H1 (cell line): ENCODE data around the gene EVA1C. TPM values are rescaled to one million over a fixed set of nuclear protein-coding genes. Genes with fewer than 3 reads are reported as not detected.

Experiments
- CTCF ChIA-PET: fragments of 300-600 bp; sonication (Branson Sonifier 250); formaldehyde crosslinking; loops from one replicate; lab custom pipeline; 2021; ENCODE audit not compliant: partially characterized antibody; lab: Charles Lee
- POLR2A ChIA-PET: fragments of 300-600 bp; sonication (Branson Sonifier 250); formaldehyde crosslinking; loops from one replicate; lab custom pipeline; 2021; ENCODE audit warnings: inconsistent platforms; ENCODE audit not compliant: partially characterized antibody; lab: Charles Lee
- DNase-seq, 2 experiments: peaks; one replicate each; pipeline versions ENCODE4 v3.0.0 to v3.0.0-alpha.2; 2010 to 2022; ENCODE audit warnings: low spot score in 2 of 2, low read depth in 1 of 2, mixed read lengths in 1 of 2
- FAIRE-seq: peaks from 2 replicates; lab custom pipeline; 2011; peaks lifted over from hg19 to GRCh38; lab: Jason Lieb, UNC
- H2AFZ ChIP-seq: 2 replicates; pipeline ENCODE4 v1.8.1; 2012; ENCODE audit warnings: low read length, inconsistent platforms
- H2AK5ac ChIP-seq: 2 replicates; pipeline ENCODE4 v1.6.1; 2013; ENCODE audit warnings: low read depth, low read length
- H2BK120ac ChIP-seq: replicated peaks from 2 replicates; pipeline ENCODE3; 2013; ENCODE audit warnings: low read depth, low read length, inconsistent platforms
- H2BK12ac ChIP-seq: 2 replicates; pipeline ENCODE4 v1.6.1; 2013; ENCODE audit warnings: low read depth, low read length
- H2BK15ac ChIP-seq: 2 replicates; pipeline ENCODE4 v1.6.1; 2013; ENCODE audit warnings: low read length
- H2BK20ac ChIP-seq: 2 replicates; pipeline ENCODE4 v1.6.1; 2013; ENCODE audit warnings: low read length
- H2BK5ac ChIP-seq: 2 replicates; pipeline ENCODE4 v1.6.1; 2013; ENCODE audit warnings: low read depth, low read length
- H3K14ac ChIP-seq: 2 replicates; pipeline ENCODE4 v1.6.1; 2013; ENCODE audit warnings: inconsistent platforms; ENCODE audit not compliant: insufficient read length
- H3K18ac ChIP-seq: 2 replicates; pipeline ENCODE4 v1.6.1; 2013; ENCODE audit warnings: low read length; ENCODE audit errors: extremely low read depth
- H3K23ac ChIP-seq: 2 replicates; pipeline ENCODE4 v1.6.1; 2013; ENCODE audit warnings: inconsistent platforms; ENCODE audit not compliant: insufficient read length
- H3K23me2 ChIP-seq: 2 replicates; pipeline ENCODE4 v1.6.1; 2013; ENCODE audit warnings: low read depth, low read length
- H3K27ac ChIP-seq: 2 replicates; pipeline ENCODE4 v1.6.1; 2011; ENCODE audit warnings: low read depth, low read length, inconsistent platforms
- H3K27me3 ChIP-seq, 4 experiments: replicated peaks in 1 of 4; 1 replicate in 1 of 4; 2 replicates in 3 of 4; pipeline versions ENCODE4 v1.6.1 to v1.8.1; 2011 to 2013; ENCODE audit warnings: low read length in 3 of 4, mild to moderate bottlenecking in 3 of 4, inconsistent platforms in 2 of 4, mixed read lengths in 2 of 4, moderate library complexity in 1 of 4; ENCODE audit not compliant: control insufficient read depth in 3 of 4, insufficient read depth in 3 of 4; ENCODE audit errors: extremely low read depth in 1 of 4
- H3K36me3 ChIP-seq, 4 experiments: 2 replicates each; pipeline versions ENCODE4 v1.6.1 to v1.8.1; 2011 to 2013; ENCODE audit warnings: mild to moderate bottlenecking in 4 of 4, low read length in 3 of 4, moderate library complexity in 2 of 4, control low read depth in 1 of 4, inconsistent platforms in 1 of 4; ENCODE audit not compliant: insufficient read depth in 4 of 4, control insufficient read depth in 2 of 4
- H3K4ac ChIP-seq: replicated peaks from 2 replicates; pipeline ENCODE3; 2013; ENCODE audit warnings: low read length, low read depth, mixed read lengths, inconsistent platforms; ENCODE audit not compliant: insufficient read length
- H3K4me1 ChIP-seq, 4 experiments: replicated peaks in 1 of 4; 1 replicate in 1 of 4; 2 replicates in 3 of 4; pipeline versions ENCODE4 v1.6.1 to v1.8.1; 2011 to 2013; ENCODE audit warnings: low read length in 3 of 4, inconsistent platforms in 2 of 4, mixed read lengths in 1 of 4; ENCODE audit not compliant: insufficient read depth in 4 of 4, control insufficient read depth in 3 of 4
- H3K4me2 ChIP-seq, 2 experiments: 2 replicates each; pipeline versions ENCODE4 v1.6.1 to v1.8.1; 2011 to 2013; ENCODE audit warnings: low read depth in 2 of 2, low read length in 2 of 2, control low read depth in 1 of 2, inconsistent platforms in 1 of 2, mild to moderate bottlenecking in 1 of 2; ENCODE audit not compliant: insufficient read depth in 1 of 2
- H3K4me3 ChIP-seq, 4 experiments: fragments of 200-600, 300-600 bp in 1 of 4; sonication (generic), shearing (Covaris generic), sonication (Bioruptor Twin) in 1 of 4; 2 replicates each; pipeline versions ENCODE4 v1.5.1 to v1.8.1; 2011 to 2016; ENCODE audit warnings: low read length in 4 of 4, low read depth in 3 of 4, control low read depth in 2 of 4, inconsistent platforms in 2 of 4, mild to moderate bottlenecking in 2 of 4, mixed read lengths in 1 of 4, moderate library complexity in 1 of 4; ENCODE audit not compliant: insufficient read depth in 2 of 4; ENCODE audit errors: extremely low read depth in 1 of 4
- H3K56ac ChIP-seq: replicated peaks from 2 replicates; pipeline ENCODE3; 2013; ENCODE audit warnings: low read depth, mild to moderate bottlenecking, mixed read lengths, low read length, inconsistent platforms; ENCODE audit not compliant: insufficient read length
- H3K79me1 ChIP-seq: 2 replicates; pipeline ENCODE4 v1.6.1; 2013; ENCODE audit warnings: low read depth, low read length, control low read depth
- H3K79me2 ChIP-seq, 2 experiments: 2 replicates each; pipeline versions ENCODE4 v1.6.1 to v1.8.1; 2012 to 2013; ENCODE audit warnings: low read length in 2 of 2, mild to moderate bottlenecking in 2 of 2, inconsistent platforms in 1 of 2; ENCODE audit not compliant: insufficient read depth in 2 of 2, control insufficient read depth in 1 of 2
- H3K9ac ChIP-seq, 4 experiments: replicated peaks in 1 of 4; 1 replicate in 1 of 4; 2 replicates in 3 of 4; pipeline versions ENCODE4 v1.6.1 to v1.8.1; 2011 to 2013; ENCODE audit warnings: low read depth in 3 of 4, low read length in 3 of 4, control low read depth in 2 of 4, mild to moderate bottlenecking in 2 of 4, moderate library complexity in 2 of 4, inconsistent platforms in 1 of 4; ENCODE audit errors: extremely low read depth in 1 of 4
- H3K9me3 ChIP-seq, 2 experiments: 2 replicates each; pipeline versions ENCODE4 v1.6.1 to v1.8.1; 2012 to 2013; ENCODE audit warnings: mild to moderate bottlenecking in 2 of 2, moderate library complexity in 2 of 2, control low read depth in 1 of 2, inconsistent platforms in 1 of 2, low read depth in 1 of 2, low read length in 1 of 2, mixed read lengths in 1 of 2; ENCODE audit not compliant: insufficient read depth in 2 of 2
- H4K20me1 ChIP-seq, 2 experiments: replicated peaks in 1 of 2; 2 replicates each; pipeline versions ENCODE3 to v1.8.1; 2011 to 2013; ENCODE audit warnings: inconsistent platforms in 2 of 2, low read length in 2 of 2, mild to moderate bottlenecking in 1 of 2; ENCODE audit not compliant: insufficient read depth in 2 of 2, control insufficient read depth in 1 of 2
- H4K5ac ChIP-seq: 2 replicates; pipeline ENCODE4 v1.6.1; 2013; ENCODE audit warnings: low read length, low read depth, mixed read lengths, inconsistent platforms; ENCODE audit not compliant: insufficient read length
- H4K8ac ChIP-seq: 2 replicates; pipeline ENCODE4 v1.8.0; 2013; ENCODE audit warnings: mild to moderate bottlenecking, moderate library complexity, low read length, inconsistent platforms; ENCODE audit not compliant: insufficient read depth; ENCODE audit errors: extremely low read depth
- H4K91ac ChIP-seq: replicated peaks from 2 replicates; pipeline ENCODE3; 2013; ENCODE audit warnings: low read length, mixed read lengths, inconsistent platforms; ENCODE audit not compliant: insufficient read length
- GTF2F1 ChIP-seq: IDR thresholded peaks from 2 replicates; pipeline ENCODE4 v1.6.1; 2012; ENCODE audit warnings: low read depth, low read length, improper control_type of control experiment, borderline replicate concordance
- HDAC2 ChIP-seq, 2 experiments: fragments of 300-600 bp in 1 of 2; sonication (generic) in 1 of 2; IDR thresholded peaks; 2 replicates each; pipeline ENCODE4 v1.6.1; 2011 to 2012; ENCODE audit warnings: low read depth in 2 of 2, low read length in 2 of 2, mild to moderate bottlenecking in 2 of 2, moderate library complexity in 2 of 2, borderline replicate concordance in 1 of 2, inconsistent platforms in 1 of 2
- KDM4A ChIP-seq: IDR thresholded peaks from one replicate; pipeline ENCODE4 v1.7.1; 2012; ENCODE audit warnings: low read depth, mild to moderate bottlenecking, moderate library complexity, low read length, inconsistent platforms; ENCODE audit not compliant: severe bottlenecking
- POU5F1 ChIP-seq: IDR thresholded peaks from 2 replicates; pipeline ENCODE4 v1.6.1; 2011; ENCODE audit warnings: low read depth, mild to moderate bottlenecking, low read length, moderate library complexity
- SP1 ChIP-seq: IDR thresholded peaks from 2 replicates; pipeline ENCODE4 v1.6.1; 2011; ENCODE audit warnings: low read depth, low read length
- WGBS, 2 experiments: shearing (Covaris generic) in 1 of 2; methylation state at CpG; one replicate each; pipeline versions ENCODE4 v1.1.6 to v1.1.7; 2013 to 2015; ENCODE audit warnings: low lambda C conversion rate in 2 of 2, mixed read lengths in 2 of 2, inconsistent platforms in 1 of 2, low coverage in 1 of 2, missing lambda C conversion rate in 1 of 2; ENCODE audit not compliant: insufficient replicate concordance in 2 of 2, insufficient coverage in 1 of 2, insufficient read length in 1 of 2; ENCODE audit errors: extremely low coverage in 1 of 2, missing lambda C conversion rate in 1 of 2; 5-methylcytosine and 5-hydroxymethylcytosine counted together
- polyA plus RNA-seq, 7 experiments: library from polyadenylated mRNA; depleted of rRNA in 3 of 7; stranded (reverse) in 5 of 7; unstranded in 2 of 7; fragments of >200 nt in 5 of 7; fragments of 200-250 nt in 2 of 7; gene quantifications; 1 replicate in 5 of 7; 2 replicates in 1 of 7; 4 replicates in 1 of 7; pipeline versions ENCODE4 v1.2.1 to v1.2.3, GENCODE V29; 2011 to 2013; ENCODE audit warnings: missing spikeins in 2 of 7, mixed read lengths in 2 of 7
- total RNA-seq: library from RNA; stranded (reverse); fragmentation: NEBNext Ultra II Directional; extraction: Animal tissue kit (Norgen Biotek cat#: 25700); gene quantifications from 2 replicates; pipeline ENCODE4 v1.2.1, GENCODE V29; 2021

Gene EVA1C
- total and polyA plus RNA-seq, 2 of the 8 experiments (the other 6 are each of a cell fraction or from before 2014, with no cell fraction given), result 2.6 to 3.6 TPM

- Histone ChIP-seq H3K27ac (no peak overlapping the region), H2BK12ac (no peak overlapping the region), H3K79me2 (no peaks in the 10 kb centered on the region), H3K4ac (no peak overlapping the region), H2BK15ac (peak overlapping the region; percentile 3), H2AK5ac (no peak overlapping the region), H2BK20ac (no peak overlapping the region), H4K20me1 (peaks cover 0 to 1% of the 10 kb centered on the region in 2 experiments), H3K27me3 (no peaks in the 10 kb centered on the region), H3K18ac (no peak overlapping the region), H3K4me2 (no peak overlapping the region), H3K23me2 (no peaks in the 10 kb centered on the region), H3K4me1 (0 out of 7 replicates have a peak, but pooled peaks cover 0 to 2% (median under 1%) of the 10 kb centered on the region in 4 experiments), H3K9ac (no peak overlapping the region), H3K23ac (no peak overlapping the region), H2AFZ (no peak overlapping the region), H3K56ac (no peak overlapping the region), H3K9me3 (no peaks in the 10 kb centered on the region), H2BK5ac (no peak overlapping the region), H4K91ac (peak overlapping the region; percentile 51), H2BK120ac (no peak overlapping the region), H3K4me3 (no peak overlapping the region), H4K5ac (no peak overlapping the region), H3K79me1 (no peaks in the 10 kb centered on the region), H4K8ac (no peak overlapping the region; the same call in 1 of the 2 replicates), H3K14ac (no peak overlapping the region), H3K36me3 (no peaks in the 10 kb centered on the region)
- ChIA-PET CTCF (interaction anchor here (0.7 to 1.6 kb wide), 6 partner anchors 10 to 136 kb away, joined by 3 to 5 read pairs (median 3); no protein-coding TSS in a partner anchor), POLR2A (interaction anchor here (0.8 kb wide), 1 partner anchor 18 kb away, joined by 3 read pairs; no protein-coding TSS in a partner anchor)
- WGBS, 2 experiments, result 81% methylated on average over 6 of the region's 6 CpGs; no CpG with 5 or more reads in 1 of the 2 experiments
- no peak for TF ChIP-seq HDAC2 (IDR thresholded peaks at IDR 0.05; ENCODE audit: borderline replicate concordance in 1 of 2, low read depth in 2 of 2, low read length in 2 of 2)
- TF ChIP-seq GTF2F1, result no peak
- TF ChIP-seq SP1, result no peak
- TF ChIP-seq KDM4A, result no peak
- no peak for TF ChIP-seq POU5F1
- DNase-seq, result no peak
- no peak for FAIRE-seq
Observed at GRCh38 chr21:32539378-32539777, 126.9 kb downstream of the EVA1C start.
